NCI-H345 (cell line): ENCODE data around the gene HNRNPC.
"Not testable (repeated sequence)": the region's sequence is repeated elsewhere in the genome, so short reads cannot be mapped to it uniquely, and the experiment has no call there.

Experiments used
- DNase-seq: peaks from one replicate; lab custom pipeline; 2025; lab: John Stamatoyannopoulos, UW

The HNRNPC gene

GRCh38 chr14:21191809-21192446, 77.3 kb downstream of the HNRNPC start:
- peak; percentile 71 for DNase-seq

GRCh38 chr14:21191261-21191808, 77.9 kb downstream of the HNRNPC start:
- no peak for DNase-seq

- DNase-seq: no peak
Observed at GRCh38 chr14:21185491-21185890, 83.8 kb downstream of the HNRNPC start.

GRCh38 chr14:21184254-21184653, 85.0 kb downstream of the HNRNPC start:
- no peak for DNase-seq

GRCh38 chr14:21182166-21182565, 87.1 kb downstream of the HNRNPC start:
- no peak for DNase-seq

GRCh38 chr14:21171128-21171527, 98.1 kb downstream of the HNRNPC start:
- DNase-seq: no peak

GRCh38 chr14:21169573-21169972, 99.7 kb downstream of the HNRNPC start:
- no peak for DNase-seq

GRCh38 chr14:21168055-21168454, 101.2 kb downstream of the HNRNPC start:
- DNase-seq: no peak

- DNase-seq: not testable (repeated sequence)
Observed at GRCh38 chr14:21165670-21166069, 103.6 kb downstream of the HNRNPC start.

- not testable (repeated sequence) for DNase-seq
Observed at GRCh38 chr14:21165002-21165605, 104.1 kb downstream of the HNRNPC start.

GRCh38 chr14:21163871-21164291, 105.4 kb downstream of the HNRNPC start:
- DNase-seq: no peak

GRCh38 chr14:21162081-21162480, 107.2 kb downstream of the HNRNPC start:
- no peak for DNase-seq

GRCh38 chr14:21160061-21160610, 109.1 kb downstream of the HNRNPC start:
- DNase-seq: no peak
